A549 (cell line): Measurements from ENCODE around the gene SRGAP1. TPM values are rescaled to one million over a fixed set of nuclear protein-coding genes. Genes with fewer than 3 reads are reported as not detected.

Experiments
- ATAC-seq, 2 experiments: fragments of 200-7000 bp in 1 of 2; fragments of >200 bp in 1 of 2; cut with Nextera tagmentation in 1 of 2; cut with Tn5 transposase in 1 of 2; 3 replicates each; pipeline versions ENCODE4 v1.8.0 to v1.9.1; 2018 to 2020; ENCODE audit warnings: mild to moderate bottlenecking in 1 of 2, moderate library complexity in 1 of 2
- CTCF ChIA-PET: fragments of 300-600 bp; sonication (Branson Sonifier 250); formaldehyde crosslinking; extraction: SDS; loops from one replicate; lab custom pipeline; 2021; ENCODE audit warnings: antibody characterized with exemption, inconsistent platforms; lab: Yijun Ruan, JAX
- POLR2A ChIA-PET: fragments of 350-600 bp; formaldehyde crosslinking; extraction: SDS; loops from one replicate; lab custom pipeline; 2021; ENCODE audit warnings: antibody characterized with exemption, inconsistent platforms; lab: Yijun Ruan, JAX
- DNase-seq, 2 experiments: peaks; one replicate each; pipeline versions ENCODE4 v3.0.0 to v3.0.0-alpha.2; 2011 to 2016; ENCODE audit warnings: low read depth in 1 of 2, low spot score in 1 of 2
- FAIRE-seq: peaks from 2 replicates; lab custom pipeline; 2011; peaks lifted over from hg19 to GRCh38; lab: Jason Lieb, UNC
- H3K27ac ChIP-seq, 2 experiments: fragments of >200 bp; sonication (Bioruptor Twin); formaldehyde crosslinking; 3 replicates each; pipeline ENCODE4 v1.5.1; 2016 to 2017
- H3K4me1 ChIP-seq: fragments of >200 bp; sonication (Bioruptor Twin); formaldehyde crosslinking; 3 replicates; pipeline ENCODE4 v1.6.1; 2016
- H3K4me2 ChIP-seq: fragments of >200 bp; sonication (Bioruptor Twin); formaldehyde crosslinking; 3 replicates; pipeline ENCODE4 v1.6.1; 2016
- H3K4me3 ChIP-seq: fragments of >200 bp; sonication (Bioruptor Twin); formaldehyde crosslinking; 3 replicates; pipeline ENCODE4 v1.5.1; 2016
- H3K9me3 ChIP-seq: fragments of >200 bp; sonication (Bioruptor Twin); formaldehyde crosslinking; 3 replicates; pipeline ENCODE4 v1.6.1; 2016
- CBX8 ChIP-seq: fragments of 200-600 bp; sonication (generic); IDR thresholded peaks from 2 replicates; pipeline ENCODE4 v1.6.1; 2016
- CEBPB ChIP-seq, 2 experiments: fragments of >200 bp in 1 of 2; sonication (Bioruptor Twin) in 1 of 2; formaldehyde crosslinking in 1 of 2; IDR thresholded peaks; 2 replicates each; pipeline ENCODE4 v1.6.1; 2012 to 2016
- EHF ChIP-seq: fragments of 250-450 bp; sonication (Bioruptor Pico); IDR thresholded peaks from 2 replicates; pipeline ENCODE4 v1.5.0; 2020; ENCODE audit warnings: mild to moderate bottlenecking
- GATA3 ChIP-seq: IDR thresholded peaks from 2 replicates; pipeline ENCODE4 v1.6.1; 2012; ENCODE audit warnings: borderline replicate concordance
- HDAC2 ChIP-seq: fragments of 200-600 bp; sonication (generic); IDR thresholded peaks from 2 replicates; pipeline ENCODE4 v1.6.1; 2016
- HOXB13 ChIP-seq: fragments of 250-450 bp; sonication (Bioruptor Pico); IDR thresholded peaks from 2 replicates; pipeline ENCODE4 v1.5.0; 2020; ENCODE audit warnings: low read depth, mild to moderate bottlenecking, moderate library complexity
- MAZ ChIP-seq: fragments of 150-350 bp; IDR thresholded peaks from 2 replicates; pipeline ENCODE4 v1.6.1; 2014; ENCODE audit warnings: antibody characterized with exemption, low read depth, low read length, borderline replicate concordance
- MYC ChIP-seq: IDR thresholded peaks from 2 replicates; pipeline ENCODE4 v1.6.1; 2012; ENCODE audit warnings: mild to moderate bottlenecking, inconsistent platforms, low read length, improper control_type of control experiment, borderline replicate concordance
- NR3C1 ChIP-seq: fragments of >200 bp; sonication (Bioruptor Twin); formaldehyde crosslinking; IDR thresholded peaks from 3 replicates; pipeline ENCODE4 v1.6.1; 2017
- RAD21 ChIP-seq, 2 experiments: fragments of >200 bp in 1 of 2; sonication (Bioruptor Twin) in 1 of 2; formaldehyde crosslinking in 1 of 2; IDR thresholded peaks in 1 of 2; conservative IDR thresholded peaks in 1 of 2; 2 replicates in 1 of 2; 3 replicates in 1 of 2; pipeline ENCODE4 v1.6.1; 2012 to 2018; ENCODE audit warnings: inconsistent platforms in 1 of 2
- RCOR1 ChIP-seq: fragments of 150-350 bp; IDR thresholded peaks from 2 replicates; pipeline ENCODE4 v1.6.1; 2014; ENCODE audit warnings: antibody characterized with exemption, low read length, low read depth
- SMC3 ChIP-seq: fragments of >200 bp; sonication (Bioruptor Twin); formaldehyde crosslinking; IDR thresholded peaks from 3 replicates; pipeline ENCODE4 v1.6.1; 2018; ENCODE audit warnings: inconsistent platforms
- SREBF2 ChIP-seq: fragments of 450-650 bp; IDR thresholded peaks from 2 replicates; pipeline ENCODE4 v1.6.1; 2014; ENCODE audit warnings: mild to moderate bottlenecking, moderate library complexity
- WGBS: methylation state at CpG from one replicate; pipeline ENCODE4 v1.1.6; 2017; ENCODE audit errors: missing lambda C conversion rate; 5-methylcytosine and 5-hydroxymethylcytosine counted together
- polyA plus RNA-seq, 4 experiments: library from polyadenylated mRNA; depleted of rRNA in 3 of 4; stranded (reverse); fragments of >200 nt; fragmentation: RNase III in 1 of 4; extraction: RNeasy Plus Mini Kit Qiagen cat#74134 plus additional on column Dnase treatment in 1 of 4; gene quantifications; 2 replicates in 3 of 4; 3 replicates in 1 of 4; pipeline ENCODE4 v1.2.3, GENCODE V29; 2011 to 2017
- TF ChIP-seq, protein P1 (sequence below): IDR thresholded peaks from 2 replicates; pipeline ENCODE4 v1.6.1; 2012
- TF ChIP-seq, protein P2 (sequence below): fragments of >200 bp; sonication (Bioruptor Twin); formaldehyde crosslinking; IDR thresholded peaks from 3 replicates; pipeline ENCODE4 v1.5.1; 2016
- TF ChIP-seq, protein P3 (sequence below): fragments of 200-600 bp; sonication (generic); IDR thresholded peaks from 2 replicates; pipeline ENCODE4 v1.6.1; 2016; ENCODE audit warnings: antibody characterized with exemption, mild to moderate bottlenecking, moderate library complexity

Gene SRGAP1
- polyA plus RNA-seq, 2 of the 4 experiments (the other 2 are of a cell fraction): 7.9 to 22.9 TPM

DNA sequence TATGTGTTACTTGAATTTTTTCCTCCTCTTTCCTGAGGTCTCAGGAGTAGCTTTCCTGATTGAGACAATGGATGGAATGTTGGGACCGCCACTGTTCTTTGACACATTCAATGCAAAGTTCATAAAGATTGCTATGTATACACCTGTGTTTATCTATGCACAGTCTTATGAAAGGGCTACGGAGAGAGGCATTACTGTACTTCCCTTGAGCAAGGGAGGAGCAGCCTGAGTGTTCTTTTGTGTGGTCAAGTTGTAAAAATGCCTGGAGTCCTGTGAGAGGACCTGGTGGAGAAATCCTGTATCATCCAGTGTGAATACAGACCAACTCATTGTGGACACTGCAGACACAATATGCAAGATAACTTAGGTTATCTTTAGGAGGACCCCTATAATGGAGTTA, 1.2 kb downstream of the SRGAP1 start:
- Histone ChIP-seq H3K27ac (peak overlapping the region; percentile 97 to 98), H3K4me1 (peaks cover 46% of the 10 kb centered on the region)
- FAIRE-seq: no peak
- 0% methylated on average over 2 of the region's 2 CpGs for WGBS
- no peak for TF ChIP-seq MYC
- TF ChIP-seq, protein P1, sequence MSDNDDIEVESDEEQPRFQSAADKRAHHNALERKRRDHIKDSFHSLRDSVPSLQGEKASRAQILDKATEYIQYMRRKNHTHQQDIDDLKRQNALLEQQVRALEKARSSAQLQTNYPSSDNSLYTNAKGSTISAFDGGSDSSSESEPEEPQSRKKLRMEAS: peak; percentile 5; the same call in 1 of the 2 replicates
- TF ChIP-seq, all 56 proteins: peak for 1
- Histone ChIP-seq H3K9me3 (no peaks in the 10 kb centered on the region), H3K4me2 (peak overlapping the region; percentile 77), H3K4me3 (peak overlapping the region; percentile 88)
- ChIA-PET CTCF (interaction anchor here (0.5 to 14.3 kb wide), 13 partner anchors 10 to 545 kb away, joined by 3 to 206 read pairs (median 13); partner anchors contain the start of gene C12orf56), POLR2A (interaction anchor here (1.6 to 3.0 kb wide), 2 partner anchors 73 to 243 kb away, joined by 4 to 23 read pairs; no protein-coding TSS in a partner anchor)
- no peak for ATAC-seq
- peak in 1 of 2 experiments; percentile 54 for DNase-seq

DNA sequence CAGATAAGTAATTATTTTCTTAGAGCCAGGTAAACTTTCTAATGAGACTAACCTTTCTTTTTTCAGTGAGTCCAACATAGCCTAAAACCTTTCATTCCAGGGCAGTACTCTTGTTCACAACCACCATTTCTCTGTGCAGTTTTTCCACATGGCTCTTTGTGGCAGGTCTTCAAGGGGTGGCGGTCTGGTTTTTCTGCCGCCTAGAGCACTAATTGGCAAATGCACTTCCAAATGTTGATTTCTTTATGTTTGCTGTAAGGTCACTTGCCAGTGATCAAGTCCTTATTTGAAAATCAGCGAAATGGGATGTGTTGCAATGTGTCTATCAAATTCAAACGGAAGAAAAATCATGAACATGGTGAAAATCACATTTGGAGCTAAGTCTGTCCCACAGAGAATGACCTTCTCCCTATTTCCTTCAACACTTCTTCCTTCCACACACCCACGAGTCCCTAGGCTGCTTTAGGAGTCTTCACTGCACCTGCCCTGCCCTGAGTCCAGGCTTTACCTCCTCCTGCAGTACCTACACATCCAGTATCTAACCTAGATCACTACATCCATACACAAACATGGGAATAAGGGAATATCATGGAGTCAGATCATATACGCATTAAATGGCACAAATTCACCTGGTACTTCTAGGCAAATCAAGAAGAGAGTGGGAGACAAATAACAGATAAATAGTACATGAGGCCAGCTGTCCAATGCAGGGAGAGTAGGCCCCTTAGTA, 1.9 kb downstream of the SRGAP1 start:
- DNase-seq (peak in 1 of 2 experiments; percentile 60), FAIRE-seq (no peak), ATAC-seq (no peak)
- POLR2A ChIA-PET: no interaction called here
- peaks cover 53% of the 10 kb centered on the region for H3K4me1 ChIP-seq
- peak; percentile 27; the same call in 1 of the 3 replicates for TF ChIP-seq SMC3
- TF ChIP-seq, protein P2, sequence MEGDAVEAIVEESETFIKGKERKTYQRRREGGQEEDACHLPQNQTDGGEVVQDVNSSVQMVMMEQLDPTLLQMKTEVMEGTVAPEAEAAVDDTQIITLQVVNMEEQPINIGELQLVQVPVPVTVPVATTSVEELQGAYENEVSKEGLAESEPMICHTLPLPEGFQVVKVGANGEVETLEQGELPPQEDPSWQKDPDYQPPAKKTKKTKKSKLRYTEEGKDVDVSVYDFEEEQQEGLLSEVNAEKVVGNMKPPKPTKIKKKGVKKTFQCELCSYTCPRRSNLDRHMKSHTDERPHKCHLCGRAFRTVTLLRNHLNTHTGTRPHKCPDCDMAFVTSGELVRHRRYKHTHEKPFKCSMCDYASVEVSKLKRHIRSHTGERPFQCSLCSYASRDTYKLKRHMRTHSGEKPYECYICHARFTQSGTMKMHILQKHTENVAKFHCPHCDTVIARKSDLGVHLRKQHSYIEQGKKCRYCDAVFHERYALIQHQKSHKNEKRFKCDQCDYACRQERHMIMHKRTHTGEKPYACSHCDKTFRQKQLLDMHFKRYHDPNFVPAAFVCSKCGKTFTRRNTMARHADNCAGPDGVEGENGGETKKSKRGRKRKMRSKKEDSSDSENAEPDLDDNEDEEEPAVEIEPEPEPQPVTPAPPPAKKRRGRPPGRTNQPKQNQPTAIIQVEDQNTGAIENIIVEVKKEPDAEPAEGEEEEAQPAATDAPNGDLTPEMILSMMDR: peak; percentile 5; the same call in 1 of the 3 replicates
- no peak for TF ChIP-seq EHF (CRISPR knock-in tag)
- peak in 1 of 2 experiments; percentile 20; a peak in 2 of 5 replicates for TF ChIP-seq RAD21 (conservative IDR thresholded peaks at IDR 0.05 in 1 of 2, IDR thresholded peaks at IDR 0.05 in 1 of 2)
- TF ChIP-seq, protein P1: peak; percentile 69
- no peak for TF ChIP-seq NR3C1
- TF ChIP-seq, all 56 proteins: peak for 4
- H3K4me3 ChIP-seq: peak overlapping the region; percentile 88
- peak overlapping the region; percentile 97 to 98 for H3K27ac ChIP-seq
- peak overlapping the region; percentile 77 for H3K4me2 ChIP-seq
- 18% methylated on average over 6 of the region's 6 CpGs for WGBS
- no peaks in the 10 kb centered on the region for H3K9me3 ChIP-seq
- CTCF ChIA-PET: interaction anchor here (3.5 to 4.4 kb wide), 2 partner anchors 9 to 392 kb away, joined by 33 to 39 read pairs; no protein-coding TSS in a partner anchor

DNA sequence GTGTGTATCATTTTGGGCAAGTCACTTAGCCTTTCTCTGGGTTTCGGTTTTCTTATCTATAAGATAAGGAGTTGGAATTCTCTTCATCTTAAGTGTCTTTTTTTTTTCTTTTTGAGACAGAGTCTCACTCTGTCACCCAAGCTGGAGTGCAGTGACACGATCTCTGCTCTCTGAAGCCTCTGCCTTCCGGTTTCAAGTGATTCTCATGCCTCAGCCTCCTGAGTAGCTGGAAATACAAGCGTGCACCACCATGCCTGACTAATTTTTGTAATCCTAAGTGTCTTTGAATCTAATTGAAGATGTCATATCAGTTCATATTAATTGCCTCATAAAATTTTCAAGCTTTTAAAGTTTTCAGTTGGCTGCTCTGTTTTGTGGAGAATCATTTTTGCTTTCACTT, 4.0 kb downstream of the SRGAP1 start:
- H3K4me1 ChIP-seq: peaks cover 71% of the 10 kb centered on the region
- ChIA-PET CTCF (no interaction called here), POLR2A (no interaction called here)
- H3K4me3 ChIP-seq: no peak overlapping the region
- 45% methylated on average over 4 of the region's 4 CpGs for WGBS
- ATAC-seq (no peak), FAIRE-seq (no peak), DNase-seq (no peak)
- TF ChIP-seq CBX8: no peak
- TF ChIP-seq RAD21 (conservative IDR thresholded peaks at IDR 0.05 in 1 of 2, IDR thresholded peaks at IDR 0.05 in 1 of 2): no peak
- no peak for TF ChIP-seq HOXB13 (CRISPR knock-in tag)
- TF ChIP-seq CEBPB (IDR thresholded peaks at IDR 0.05): no peak
- TF ChIP-seq RCOR1: no peak
- TF ChIP-seq, protein P3, sequence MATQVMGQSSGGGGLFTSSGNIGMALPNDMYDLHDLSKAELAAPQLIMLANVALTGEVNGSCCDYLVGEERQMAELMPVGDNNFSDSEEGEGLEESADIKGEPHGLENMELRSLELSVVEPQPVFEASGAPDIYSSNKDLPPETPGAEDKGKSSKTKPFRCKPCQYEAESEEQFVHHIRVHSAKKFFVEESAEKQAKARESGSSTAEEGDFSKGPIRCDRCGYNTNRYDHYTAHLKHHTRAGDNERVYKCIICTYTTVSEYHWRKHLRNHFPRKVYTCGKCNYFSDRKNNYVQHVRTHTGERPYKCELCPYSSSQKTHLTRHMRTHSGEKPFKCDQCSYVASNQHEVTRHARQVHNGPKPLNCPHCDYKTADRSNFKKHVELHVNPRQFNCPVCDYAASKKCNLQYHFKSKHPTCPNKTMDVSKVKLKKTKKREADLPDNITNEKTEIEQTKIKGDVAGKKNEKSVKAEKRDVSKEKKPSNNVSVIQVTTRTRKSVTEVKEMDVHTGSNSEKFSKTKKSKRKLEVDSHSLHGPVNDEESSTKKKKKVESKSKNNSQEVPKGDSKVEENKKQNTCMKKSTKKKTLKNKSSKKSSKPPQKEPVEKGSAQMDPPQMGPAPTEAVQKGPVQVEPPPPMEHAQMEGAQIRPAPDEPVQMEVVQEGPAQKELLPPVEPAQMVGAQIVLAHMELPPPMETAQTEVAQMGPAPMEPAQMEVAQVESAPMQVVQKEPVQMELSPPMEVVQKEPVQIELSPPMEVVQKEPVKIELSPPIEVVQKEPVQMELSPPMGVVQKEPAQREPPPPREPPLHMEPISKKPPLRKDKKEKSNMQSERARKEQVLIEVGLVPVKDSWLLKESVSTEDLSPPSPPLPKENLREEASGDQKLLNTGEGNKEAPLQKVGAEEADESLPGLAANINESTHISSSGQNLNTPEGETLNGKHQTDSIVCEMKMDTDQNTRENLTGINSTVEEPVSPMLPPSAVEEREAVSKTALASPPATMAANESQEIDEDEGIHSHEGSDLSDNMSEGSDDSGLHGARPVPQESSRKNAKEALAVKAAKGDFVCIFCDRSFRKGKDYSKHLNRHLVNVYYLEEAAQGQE: no peak
- no peak for TF ChIP-seq HDAC2
- TF ChIP-seq GATA3: no peak
- no peak for TF ChIP-seq SREBF2
- no peak for TF ChIP-seq MAZ
- peak overlapping the region; percentile 77 for H3K4me2 ChIP-seq
- H3K9me3 ChIP-seq: no peaks in the 10 kb centered on the region
- H3K27ac ChIP-seq: peak overlapping the region; percentile 16 to 66; a peak in 4 of 6 replicates
